Measurements from ENCODE around the gene RPS3A.
"Not testable (repeated sequence)": the region's sequence is repeated elsewhere in the genome, so short reads cannot be mapped to it uniquely, and the experiment has no call there.

Gene RPS3A

GRCh38 chr4:151099229-151099975 is at the start of gene RPS3A:
RPS3A (plus strand) TSS chr4:151099628; CDS start chr4:151099653, 25 bp downstream.
- DNase-seq (ENCODE audit: low read depth) = peak; percentile 98

GRCh38 chr4:151052785-151053184 is 46.6 kb upstream of the RPS3A start:
- no peak for DNase-seq (ENCODE audit: low read depth)

- DNase-seq (ENCODE audit: low read depth) = no peak
These were observed 43.9 kb upstream of the RPS3A start for GRCh38 chr4:151055539-151055938.

- not testable (repeated sequence) for DNase-seq (ENCODE audit: low read depth)
These were observed 36.3 kb upstream of the RPS3A start for GRCh38 chr4:151063143-151063542.

GRCh38 chr4:151067316-151067970 is 32.0 kb upstream of the RPS3A start:
- DNase-seq (ENCODE audit: low read depth) = no peak

- no peak for DNase-seq (ENCODE audit: low read depth)
These were observed 25.0 kb upstream of the RPS3A start for GRCh38 chr4:151074416-151074916.

GRCh38 chr4:151077978-151078377 is 21.4 kb upstream of the RPS3A start:
- DNase-seq (ENCODE audit: low read depth) = not testable (repeated sequence)

- no peak for DNase-seq (ENCODE audit: low read depth)
These were observed 12.0 kb upstream of the RPS3A start for GRCh38 chr4:151087467-151087866.

- DNase-seq (ENCODE audit: low read depth) = no peak
These were observed 8.4 kb upstream of the RPS3A start for GRCh38 chr4:151091047-151091446.

GRCh38 chr4:151092488-151092887 is 6.9 kb upstream of the RPS3A start:
- no peak for DNase-seq (ENCODE audit: low read depth)

GRCh38 chr4:151093203-151093602 is 6.2 kb upstream of the RPS3A start:
- DNase-seq (ENCODE audit: low read depth) = no peak

- no peak for DNase-seq (ENCODE audit: low read depth)
These were observed 5.1 kb upstream of the RPS3A start for GRCh38 chr4:151094290-151094751.

GRCh38 chr4:151095142-151095541 is 4.3 kb upstream of the RPS3A start:
- DNase-seq (ENCODE audit: low read depth) = no peak

- no peak for DNase-seq (ENCODE audit: low read depth)
These were observed 1.7 kb upstream of the RPS3A start for GRCh38 chr4:151097759-151098158.

- DNase-seq (ENCODE audit: low read depth) = no peak
These were observed 524 bp upstream of the RPS3A start for GRCh38 chr4:151098979-151099228.

GRCh38 chr4:151099976-151100417 is 569 bp downstream of the RPS3A start:
- DNase-seq (ENCODE audit: low read depth) = peak; percentile 21

- DNase-seq (ENCODE audit: low read depth) = no peak
These were observed 1.1 kb downstream of the RPS3A start for GRCh38 chr4:151100531-151100930.

- no peak for DNase-seq (ENCODE audit: low read depth)
These were observed 4.3 kb downstream of the RPS3A start for GRCh38 chr4:151103758-151104157.

GRCh38 chr4:151104621-151105020 is 5.2 kb downstream of the RPS3A start:
- DNase-seq (ENCODE audit: low read depth) = no peak

GRCh38 chr4:151105454-151106032 is 6.1 kb downstream of the RPS3A start:
- no peak for DNase-seq (ENCODE audit: low read depth)

GRCh38 chr4:151107063-151107462 is 7.6 kb downstream of the RPS3A start:
- no peak for DNase-seq (ENCODE audit: low read depth)

GRCh38 chr4:151110236-151110635 is 10.8 kb downstream of the RPS3A start:
- DNase-seq (ENCODE audit: low read depth) = no peak

GRCh38 chr4:151114338-151114737 is 14.9 kb downstream of the RPS3A start:
- DNase-seq (ENCODE audit: low read depth) = no peak

Data from activated T-cell treated with anti-CD3 and anti-CD28 coated beads for 24 hours (primary cell).